Spleen (tissue), 11 donors: ENCODE data around the gene VWA5B2. TPM values are rescaled to one million over a fixed set of nuclear protein-coding genes. Genes with fewer than 3 reads are reported as not detected.
A peak's percentile ranks its signal among the peaks of the same experiment; 100 is the strongest.

Experiments
- DNase-seq: peaks from one replicate; pipeline ENCODE4 v3.0.0-alpha.2; 2020
- H3K27ac ChIP-seq, 8 donors: fragments of 200-600 bp; sonication (generic) in 7 of 8; 1 replicate in 4 of 8; 2 replicates in 4 of 8; pipeline versions ENCODE4 v1.5.0 to v1.8.0; 2016 to 2021; ENCODE audit warnings: inconsistent platforms in 4 of 8, mild to moderate bottlenecking in 4 of 8, moderate library complexity in 1 of 8
- H3K27me3 ChIP-seq, 7 donors: fragments of 200-600 bp; sonication (generic) in 6 of 7; replicated peaks in 1 of 7; 1 replicate in 4 of 7; 2 replicates in 3 of 7; pipeline versions ENCODE4 v1.5.0 to v1.8.0; 2016 to 2021; ENCODE audit warnings: inconsistent platforms in 3 of 7, mild to moderate bottlenecking in 1 of 7
- H3K36me3 ChIP-seq, 6 donors: fragments of 200-600 bp; sonication (generic) in 5 of 6; 1 replicate in 4 of 6; 2 replicates in 2 of 6; pipeline versions ENCODE4 v1.5.0 to v1.8.0; 2016 to 2021; ENCODE audit warnings: inconsistent platforms in 2 of 6
- H3K4me1 ChIP-seq, 6 donors: fragments of 200-600 bp; sonication (generic) in 5 of 6; 1 replicate in 3 of 6; 2 replicates in 3 of 6; pipeline versions ENCODE4 v1.5.0 to v1.8.0; 2016 to 2021; ENCODE audit warnings: inconsistent platforms in 3 of 6
- H3K4me3 ChIP-seq, 8 donors: fragments of 200-600 bp; sonication (generic) in 7 of 8; 1 replicate in 4 of 8; 2 replicates in 4 of 8; pipeline versions ENCODE4 v1.5.0 to v1.8.0; 2016 to 2021; ENCODE audit warnings: inconsistent platforms in 4 of 8, mild to moderate bottlenecking in 4 of 8, moderate library complexity in 2 of 8
- H3K9me3 ChIP-seq, 8 donors: fragments of 200-600 bp; sonication (generic) in 7 of 8; 1 replicate in 4 of 8; 2 replicates in 4 of 8; pipeline versions ENCODE4 v1.5.0 to v1.8.0; 2016 to 2021; ENCODE audit warnings: inconsistent platforms in 4 of 8
- POLR2A ChIP-seq, 3 donors: fragments of 450-650 bp; IDR thresholded peaks; one replicate each; pipeline ENCODE4 v1.5.1; 2017; ENCODE audit warnings: antibody characterized with exemption in 3 of 3, mild to moderate bottlenecking in 1 of 3
- POLR2AphosphoS5 ChIP-seq, 3 donors: sonication (generic); formaldehyde crosslinking; IDR thresholded peaks; one replicate each; pipeline ENCODE4 v1.5.1; 2017; ENCODE audit warnings: antibody characterized with exemption in 3 of 3
- WGBS, 5 donors: extraction: QIAGEN DNeasy Blood & Tissue Kit in 3 of 5; methylation state at CpG; one replicate each; pipeline versions ENCODE4 v1.1.5 to v1.1.7; 2013 to 2018; 5-methylcytosine and 5-hydroxymethylcytosine counted together
- intact Hi-C: fragments of 100-400 bp; cut with DNase I; formaldehyde crosslinking; loops from one replicate; pipeline ENCODE4 v1.15.0; 2023; ENCODE audit warnings: low total_unique reads
- polyA plus RNA-seq, 3 donors: library from polyadenylated mRNA; stranded (reverse); fragments of 200-250 nt; gene quantifications; one replicate each; pipeline ENCODE4 v1.2.1, GENCODE V29; 2013
- total RNA-seq, 7 donors: library from RNA; depleted of rRNA in 3 of 7; stranded (reverse); fragments of >200 nt in 3 of 7; fragmentation: NEBNext Ultra II Directional in 4 of 7; extraction: Animal tissue kit (Norgen Biotek cat#: 25700) in 4 of 7; gene quantifications; one replicate each; pipeline versions ENCODE4 v1.1.0 to v1.2.1, GENCODE V29; 2016 to 2021
- TF ChIP-seq, protein P1 (sequence below), 11 experiments: fragments of 200-600 bp in 7 of 11; fragments of 450-650 bp in 4 of 11; sonication (generic) in 4 of 11; IDR thresholded peaks in 8 of 11; conservative IDR thresholded peaks in 3 of 11; 1 replicate in 7 of 11; 2 replicates in 4 of 11; pipeline versions ENCODE4 v1.4.0 to v1.8.0; 2016 to 2021; ENCODE audit warnings: antibody characterized with exemption in 11 of 11, inconsistent platforms in 4 of 11, mild to moderate bottlenecking in 1 of 11
- donor health status: healthy with polysubstance abuse.
- donor health status: DM: no; HTN: no; CAD: no; lungs with moderate emphysema.
- donor health status: DM: no; HTN: no; CAD: no.
- donor health status: Bipolar disorder and iron deficiency.
- donor health status: healthy.
- donor health status: DM: no; HTN: no; CAD: no.
- donor health status: DM: yes; HTN: yes; CAD: no.

Gene VWA5B2
- total and polyA plus RNA-seq, 10 donors: 0.02 to 0.68 (median 0.08) TPM; not detected in 5

DNA sequence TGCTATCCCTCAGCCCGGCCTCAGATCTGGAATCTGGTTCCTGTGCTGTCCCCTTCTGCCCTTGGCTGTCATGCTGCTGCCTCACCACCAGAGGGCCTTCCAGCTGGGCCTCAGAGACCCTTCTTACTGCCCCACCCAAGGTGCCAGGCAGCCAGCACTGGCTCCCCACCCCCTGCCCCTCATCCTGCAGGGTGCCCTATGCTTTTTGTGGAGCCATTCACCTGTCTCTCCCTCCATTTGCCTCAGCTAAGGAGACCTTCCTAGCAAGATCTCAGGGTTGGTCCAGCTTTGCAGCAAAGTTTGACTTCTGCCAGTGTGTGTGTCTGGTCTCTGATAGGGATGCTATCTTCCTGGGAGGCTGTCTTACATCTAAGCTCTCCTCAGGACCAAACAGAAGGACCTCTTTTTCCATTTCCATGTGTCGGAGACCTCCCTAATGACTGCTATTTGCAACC lies 1.9 kb upstream of the VWA5B2 start:
- peaks cover 4 to 80% (median 45%) of the 10 kb centered on the region in 7 donors for H3K27me3 ChIP-seq
- no peaks in the 10 kb centered on the region for H3K9me3 ChIP-seq
- H3K36me3 ChIP-seq: no peaks in the 10 kb centered on the region
- intact Hi-C loops: no loop called here
- H3K4me1 ChIP-seq: peaks cover 8 to 28% (median 25%) of the 10 kb centered on the region in 6 donors
- DNase-seq: no peak
- no peak overlapping the region for H3K4me3 ChIP-seq
- 46 to 52% (median 49%) methylated on average over 2 of the region's 2 CpGs for WGBS, 5 donors
- TF ChIP-seq, protein P1, sequence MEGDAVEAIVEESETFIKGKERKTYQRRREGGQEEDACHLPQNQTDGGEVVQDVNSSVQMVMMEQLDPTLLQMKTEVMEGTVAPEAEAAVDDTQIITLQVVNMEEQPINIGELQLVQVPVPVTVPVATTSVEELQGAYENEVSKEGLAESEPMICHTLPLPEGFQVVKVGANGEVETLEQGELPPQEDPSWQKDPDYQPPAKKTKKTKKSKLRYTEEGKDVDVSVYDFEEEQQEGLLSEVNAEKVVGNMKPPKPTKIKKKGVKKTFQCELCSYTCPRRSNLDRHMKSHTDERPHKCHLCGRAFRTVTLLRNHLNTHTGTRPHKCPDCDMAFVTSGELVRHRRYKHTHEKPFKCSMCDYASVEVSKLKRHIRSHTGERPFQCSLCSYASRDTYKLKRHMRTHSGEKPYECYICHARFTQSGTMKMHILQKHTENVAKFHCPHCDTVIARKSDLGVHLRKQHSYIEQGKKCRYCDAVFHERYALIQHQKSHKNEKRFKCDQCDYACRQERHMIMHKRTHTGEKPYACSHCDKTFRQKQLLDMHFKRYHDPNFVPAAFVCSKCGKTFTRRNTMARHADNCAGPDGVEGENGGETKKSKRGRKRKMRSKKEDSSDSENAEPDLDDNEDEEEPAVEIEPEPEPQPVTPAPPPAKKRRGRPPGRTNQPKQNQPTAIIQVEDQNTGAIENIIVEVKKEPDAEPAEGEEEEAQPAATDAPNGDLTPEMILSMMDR (IDR thresholded peaks at IDR 0.05 in 8 of 11, conservative IDR thresholded peaks at IDR 0.05 in 3 of 11): peak; percentile 43 to 90 (median 79)
- no peak for TF ChIP-seq POLR2AphosphoS5 (IDR thresholded peaks at IDR 0.05)
- H3K27ac ChIP-seq: no peak overlapping the region

DNA sequence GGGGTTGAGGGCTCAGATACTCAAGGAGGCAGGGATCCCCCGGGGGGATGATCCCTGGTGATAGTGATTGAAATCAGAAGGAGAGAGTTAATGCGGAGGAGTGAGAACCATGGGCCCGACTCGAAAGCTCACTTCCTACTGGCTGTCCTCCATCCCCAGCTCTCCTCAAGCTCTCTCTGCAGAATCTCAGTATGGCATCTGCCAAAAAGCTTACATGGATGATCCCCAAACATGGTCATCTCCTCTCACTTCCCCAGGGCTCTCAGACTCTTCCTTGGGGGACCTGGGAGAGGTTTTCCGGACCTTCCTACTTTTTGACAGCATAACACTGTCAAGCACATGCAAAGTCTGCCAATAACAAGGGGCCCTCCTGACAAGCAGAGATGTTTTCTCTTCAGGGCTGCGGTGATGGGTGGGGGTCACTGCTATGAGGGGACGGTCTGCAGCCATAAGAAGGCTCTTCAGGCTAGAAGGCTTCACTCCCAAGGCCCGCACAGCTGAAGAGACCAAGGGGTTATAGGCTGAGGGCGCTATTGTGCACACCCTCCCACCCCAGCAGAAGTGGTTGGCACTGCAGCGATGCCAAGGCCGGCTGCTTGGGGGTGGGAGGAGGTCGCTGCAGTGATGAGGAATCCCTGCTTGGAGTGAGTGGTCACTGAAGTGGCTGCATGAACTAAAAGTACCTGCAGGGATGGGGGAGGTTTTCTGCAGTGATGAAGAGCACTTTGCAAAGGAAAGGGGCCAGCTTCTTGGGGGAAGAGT lies 828 bp upstream of the VWA5B2 start:
- peak overlapping the region in 5 of 8 donors; percentile 40 to 72 (median 51) for H3K4me3 ChIP-seq
- no peaks in the 10 kb centered on the region for H3K36me3 ChIP-seq
- 36 to 41% (median 40%) methylated on average over 11 to 12 of the region's 12 CpGs for WGBS, 5 donors
- intact Hi-C loops: no loop called here
- TF ChIP-seq, protein P1 (IDR thresholded peaks at IDR 0.05 in 8 of 11, conservative IDR thresholded peaks at IDR 0.05 in 3 of 11): no peak
- no peak for TF ChIP-seq POLR2A (IDR thresholded peaks at IDR 0.05)
- H3K27me3 ChIP-seq: peaks cover 4 to 86% (median 47%) of the 10 kb centered on the region in 7 donors
- no peak overlapping the region for H3K27ac ChIP-seq
- DNase-seq: no peak
- H3K4me1 ChIP-seq: peaks cover 8 to 28% (median 25%) of the 10 kb centered on the region in 6 donors
- H3K9me3 ChIP-seq: no peaks in the 10 kb centered on the region

- intact Hi-C loops: no loop called here
- DNase-seq: no peak
- Histone ChIP-seq H3K4me1 (peaks cover 8 to 28% (median 25%) of the 10 kb centered on the region in 6 donors), H3K27me3 (peaks cover 4 to 97% (median 47%) of the 10 kb centered on the region in 7 donors), H3K4me3 (peak overlapping the region; percentile 40 to 72 (median 52)), H3K27ac (no peak overlapping the region), H3K36me3 (no peaks in the 10 kb centered on the region), H3K9me3 (no peaks in the 10 kb centered on the region)
- TF ChIP-seq POLR2AphosphoS5 (IDR thresholded peaks at IDR 0.05) (no peak), POLR2A (IDR thresholded peaks at IDR 0.05) (no peak)
- TF ChIP-seq, protein P1 (IDR thresholded peaks at IDR 0.05 in 8 of 11, conservative IDR thresholded peaks at IDR 0.05 in 3 of 11): no peak
- WGBS, 5 donors: 0 to 3% (median 1%) methylated on average over 25 to 61 of the region's 61 CpGs; no CpG with 5 or more reads in 1 of the 5 donors
Measured at GRCh38 chr3:184230081-184230602, 757 bp downstream of the VWA5B2 start.
